GM12865 (cell line): ENCODE results near the gene AQP2.

Experiments used
- DNase-seq: peaks from one replicate; pipeline ENCODE4 v3.0.0; 2010; ENCODE audit warnings: low read depth
- H3K4me3 ChIP-seq: 2 replicates; pipeline ENCODE4 v1.5.1; 2011; ENCODE audit warnings: mild to moderate bottlenecking, low read depth, low read length, control low read depth
- TF ChIP-seq, protein P1 (sequence below): IDR thresholded peaks from 2 replicates; pipeline ENCODE4 v1.5.1; 2011; ENCODE audit warnings: low read length, control low read depth, low read depth, inconsistent platforms; ENCODE audit not compliant: insufficient read depth; ENCODE audit errors: missing control alignments

AQP2 gene

DNA sequence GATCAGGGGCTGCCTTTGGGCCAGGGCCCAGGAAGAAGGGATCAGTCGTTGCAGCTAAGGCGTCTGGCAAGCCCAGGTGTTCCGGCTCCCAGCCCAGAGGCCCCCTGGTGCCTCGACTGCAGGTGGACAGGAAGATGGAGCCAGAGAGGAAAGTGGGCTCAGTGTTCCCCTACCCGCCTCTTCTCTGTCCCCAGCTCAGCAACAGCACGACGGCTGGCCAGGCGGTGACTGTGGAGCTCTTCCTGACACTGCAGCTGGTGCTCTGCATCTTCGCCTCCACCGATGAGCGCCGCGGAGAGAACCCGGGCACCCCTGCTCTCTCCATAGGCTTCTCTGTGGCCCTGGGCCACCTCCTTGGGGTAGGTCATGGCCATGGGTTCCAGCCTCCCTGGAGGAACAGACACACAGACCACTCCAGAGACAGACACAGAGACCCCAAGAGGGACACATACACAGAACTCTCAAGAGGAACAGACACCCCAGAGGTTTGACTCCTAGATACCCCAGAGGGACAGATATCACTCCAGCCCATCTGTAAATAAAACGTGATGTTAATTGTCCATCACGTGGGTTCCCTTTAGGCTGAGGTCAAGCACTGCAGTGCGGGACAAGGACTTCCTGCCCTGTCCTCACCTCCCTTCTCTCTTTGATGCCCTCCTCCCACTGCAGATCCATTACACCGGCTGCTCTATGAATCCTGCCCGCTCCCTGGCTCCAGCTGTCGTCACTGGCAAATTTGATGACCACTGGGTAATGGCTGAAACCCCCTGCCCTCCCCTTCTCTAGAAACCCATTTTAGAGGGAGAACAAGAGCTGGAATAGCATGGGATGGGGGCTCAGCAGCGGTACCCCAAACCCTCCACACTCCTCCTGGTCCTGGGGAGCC lies 3.7 kb downstream of the AQP2 start:
- no peak overlapping the region for H3K4me3 ChIP-seq
- no peak for DNase-seq
- TF ChIP-seq, protein P1, sequence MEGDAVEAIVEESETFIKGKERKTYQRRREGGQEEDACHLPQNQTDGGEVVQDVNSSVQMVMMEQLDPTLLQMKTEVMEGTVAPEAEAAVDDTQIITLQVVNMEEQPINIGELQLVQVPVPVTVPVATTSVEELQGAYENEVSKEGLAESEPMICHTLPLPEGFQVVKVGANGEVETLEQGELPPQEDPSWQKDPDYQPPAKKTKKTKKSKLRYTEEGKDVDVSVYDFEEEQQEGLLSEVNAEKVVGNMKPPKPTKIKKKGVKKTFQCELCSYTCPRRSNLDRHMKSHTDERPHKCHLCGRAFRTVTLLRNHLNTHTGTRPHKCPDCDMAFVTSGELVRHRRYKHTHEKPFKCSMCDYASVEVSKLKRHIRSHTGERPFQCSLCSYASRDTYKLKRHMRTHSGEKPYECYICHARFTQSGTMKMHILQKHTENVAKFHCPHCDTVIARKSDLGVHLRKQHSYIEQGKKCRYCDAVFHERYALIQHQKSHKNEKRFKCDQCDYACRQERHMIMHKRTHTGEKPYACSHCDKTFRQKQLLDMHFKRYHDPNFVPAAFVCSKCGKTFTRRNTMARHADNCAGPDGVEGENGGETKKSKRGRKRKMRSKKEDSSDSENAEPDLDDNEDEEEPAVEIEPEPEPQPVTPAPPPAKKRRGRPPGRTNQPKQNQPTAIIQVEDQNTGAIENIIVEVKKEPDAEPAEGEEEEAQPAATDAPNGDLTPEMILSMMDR: no peak

DNA sequence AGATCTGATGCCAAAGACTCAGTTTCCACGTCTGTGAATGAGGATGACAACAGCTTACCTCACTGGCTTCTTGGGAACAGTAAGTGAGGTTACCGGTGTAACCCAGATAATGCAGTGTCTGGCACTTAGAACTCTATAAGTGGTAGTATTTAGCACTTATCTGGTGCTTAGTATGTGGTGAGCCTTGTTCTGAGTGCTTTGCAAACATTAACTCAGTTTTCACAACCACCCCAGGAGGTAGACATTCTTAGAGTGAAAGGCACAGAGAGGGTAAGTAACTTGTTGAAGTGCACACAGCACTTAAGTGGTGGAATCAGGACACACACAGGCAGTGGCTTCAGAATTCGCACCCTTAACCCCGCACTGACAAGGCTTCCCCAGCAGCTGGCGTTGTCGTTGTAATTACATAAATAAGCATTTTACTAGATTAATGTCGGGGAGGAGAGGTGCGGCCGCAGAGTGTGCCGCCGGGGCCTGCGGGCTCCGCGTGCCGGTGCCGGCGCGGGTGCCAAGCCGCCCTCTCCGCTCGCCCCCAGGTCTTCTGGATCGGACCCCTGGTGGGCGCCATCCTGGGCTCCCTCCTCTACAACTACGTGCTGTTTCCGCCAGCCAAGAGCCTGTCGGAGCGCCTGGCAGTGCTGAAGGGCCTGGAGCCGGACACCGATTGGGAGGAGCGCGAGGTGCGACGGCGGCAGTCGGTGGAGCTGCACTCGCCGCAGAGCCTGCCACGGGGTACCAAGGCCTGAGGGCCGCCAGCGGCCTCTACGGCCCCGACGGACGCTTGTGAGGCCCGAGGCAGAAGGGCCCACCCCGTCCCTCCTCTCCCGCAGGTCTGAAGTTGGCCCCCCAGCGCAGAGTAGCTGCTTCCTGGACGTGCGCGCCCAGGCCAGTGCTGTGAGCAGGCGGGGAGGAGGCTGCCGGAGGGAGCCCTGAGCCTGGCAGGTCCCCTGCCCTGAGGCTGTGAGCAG lies 4.6 kb downstream of the AQP2 start:
- H3K4me3 ChIP-seq: no peak overlapping the region
- no peak for DNase-seq
- TF ChIP-seq, protein P1: no peak

DNA sequence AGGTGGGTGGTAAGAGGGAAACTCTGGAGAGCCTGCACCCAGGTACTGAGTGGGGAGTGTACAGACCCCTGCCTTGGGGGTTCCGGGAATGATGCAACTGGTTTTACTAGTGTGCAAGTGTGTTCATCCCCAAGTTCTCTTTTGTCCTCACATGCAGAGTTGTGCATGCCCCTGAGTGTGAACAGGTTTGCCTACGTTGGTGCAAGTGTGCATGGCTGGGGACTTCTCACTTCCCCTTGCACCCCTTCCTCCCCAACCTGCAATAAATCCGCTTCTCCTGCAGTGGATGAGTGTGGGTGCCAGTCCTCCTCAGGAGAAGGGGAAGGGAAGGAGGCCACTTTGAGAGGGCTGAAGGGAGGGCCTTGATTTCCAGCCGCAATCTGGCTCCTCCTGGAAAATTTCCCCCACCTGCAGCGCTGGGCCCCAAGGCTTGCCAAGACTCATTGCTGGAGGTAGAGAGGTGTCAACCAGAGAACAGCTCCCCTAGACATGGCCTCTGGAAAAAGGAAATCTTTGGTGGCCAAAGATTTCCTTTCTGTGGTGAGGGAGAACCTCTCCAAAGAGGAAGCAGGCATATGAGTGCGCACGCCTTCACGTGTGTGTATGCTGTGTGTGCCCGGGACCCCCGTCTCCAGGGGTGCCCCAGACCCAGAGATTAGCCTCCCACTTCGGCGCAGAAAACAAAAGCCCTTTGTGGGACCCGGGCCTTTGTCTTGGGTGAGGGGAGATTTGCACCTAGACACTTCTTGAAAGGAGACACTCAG lies 5.5 kb downstream of the AQP2 start:
- TF ChIP-seq, protein P1: no peak
- no peak for DNase-seq

DNA sequence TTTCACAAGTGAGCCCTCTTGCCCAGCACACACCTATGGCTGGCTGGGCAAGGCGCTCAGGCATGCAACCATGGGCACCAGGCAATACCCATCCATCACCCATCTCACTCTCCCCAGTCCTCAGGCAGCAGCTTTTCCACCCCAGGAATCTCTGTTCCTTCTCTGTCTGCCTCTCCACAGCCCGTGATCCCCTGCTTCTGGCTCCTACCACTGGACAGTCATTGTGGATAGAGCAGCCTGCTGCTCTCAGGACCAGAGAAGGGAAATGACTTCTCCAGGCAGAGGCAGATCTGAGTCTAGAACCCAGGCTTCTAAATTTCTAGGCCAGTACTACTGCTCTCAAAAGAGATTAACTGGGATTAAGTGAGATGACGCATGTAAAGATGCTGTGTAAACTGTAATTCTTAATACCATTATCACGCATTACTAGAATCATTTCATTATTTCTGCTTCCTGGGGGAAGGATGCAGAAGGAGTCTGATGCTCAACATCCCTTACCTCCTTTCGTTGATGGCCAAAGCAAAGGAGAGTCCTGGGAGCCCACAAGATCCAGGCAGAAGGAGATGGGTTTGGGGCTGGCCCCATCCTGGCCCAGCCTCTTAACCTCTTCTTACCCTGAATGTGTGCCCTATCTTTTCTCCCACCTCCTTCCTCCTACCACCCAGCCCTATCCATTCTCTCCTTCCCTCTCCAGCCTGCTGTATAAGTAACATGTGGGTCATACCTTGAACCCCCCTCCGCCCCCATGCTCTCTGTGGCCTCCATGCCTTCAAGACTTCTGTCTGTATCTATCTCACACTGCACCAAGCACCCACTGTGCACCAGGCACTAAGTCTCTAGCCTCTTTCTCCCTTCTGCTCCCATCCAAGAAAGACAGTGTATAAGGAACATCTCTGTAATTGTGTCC lies 6.4 kb downstream of the AQP2 start:
- H3K4me3 ChIP-seq: no peak overlapping the region

More for the DNA sequence above, 5.5 kb downstream of the AQP2 start:
- H3K4me3 ChIP-seq: no peak overlapping the region

GRCh38 chr12:49957570-49957967 lies 7.0 kb downstream of the AQP2 start:
- no peak overlapping the region for H3K4me3 ChIP-seq
- TF ChIP-seq, protein P1: no peak
- DNase-seq: no peak

More for the DNA sequence above, 6.4 kb downstream of the AQP2 start:
- TF ChIP-seq, protein P1: no peak
- no peak for DNase-seq
